HG02759 (cell line): ENCODE data around the gene PRAMEF18.
"Not testable (repeated sequence)": the region's sequence is repeated elsewhere in the genome, so short reads cannot be mapped to it uniquely, and the experiment has no call there.

Experiments
- ATAC-seq: cut with Tn5 transposase; IDR thresholded peaks from one replicate; pipeline ENCODE4 v1.9.1; 2021; ENCODE audit warnings: mild to moderate bottlenecking, moderate library complexity; ENCODE audit not compliant: unreplicated experiment

Gene PRAMEF18

GRCh38 chr1:13208712-13209111, 17.2 kb downstream of the PRAMEF18 start:
- ATAC-seq: not testable (repeated sequence)

GRCh38 chr1:13201309-13201708, 24.6 kb downstream of the PRAMEF18 start, which contains the start of gene PRAMEF13:
TSS of gene PRAMEF13 (minus strand) at chr1:13201409. CDS start at chr1:13199589, 1,820 bp downstream.
- ATAC-seq: not testable (repeated sequence)
